ENCODE data around the gene NDUFA12.

The NDUFA12 gene

DNA sequence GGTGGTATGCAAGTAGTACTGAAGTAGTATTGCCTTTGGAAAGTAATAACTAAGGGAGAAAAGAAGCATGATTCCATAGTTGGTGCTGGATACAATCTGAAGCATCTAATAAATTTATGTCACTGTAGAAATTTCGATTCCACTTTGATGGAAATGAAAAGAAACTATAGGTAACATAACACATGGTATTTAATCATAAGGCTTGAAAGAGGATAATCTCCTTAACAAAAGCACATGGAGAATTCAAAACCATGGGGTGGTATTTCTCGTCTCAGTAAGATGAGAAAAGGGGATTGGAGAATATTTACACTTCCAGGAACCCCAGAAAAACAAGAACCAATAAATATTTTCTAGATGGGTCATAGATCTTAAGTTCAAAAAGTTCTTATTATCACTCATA lies 72.7 kb downstream of the NDUFA12 start:
- no peak for TF ChIP-seq EZH2phosphoT487 (IDR thresholded peaks at IDR 0.05; ENCODE audit: borderline replicate concordance)
- TF ChIP-seq, protein P1, sequence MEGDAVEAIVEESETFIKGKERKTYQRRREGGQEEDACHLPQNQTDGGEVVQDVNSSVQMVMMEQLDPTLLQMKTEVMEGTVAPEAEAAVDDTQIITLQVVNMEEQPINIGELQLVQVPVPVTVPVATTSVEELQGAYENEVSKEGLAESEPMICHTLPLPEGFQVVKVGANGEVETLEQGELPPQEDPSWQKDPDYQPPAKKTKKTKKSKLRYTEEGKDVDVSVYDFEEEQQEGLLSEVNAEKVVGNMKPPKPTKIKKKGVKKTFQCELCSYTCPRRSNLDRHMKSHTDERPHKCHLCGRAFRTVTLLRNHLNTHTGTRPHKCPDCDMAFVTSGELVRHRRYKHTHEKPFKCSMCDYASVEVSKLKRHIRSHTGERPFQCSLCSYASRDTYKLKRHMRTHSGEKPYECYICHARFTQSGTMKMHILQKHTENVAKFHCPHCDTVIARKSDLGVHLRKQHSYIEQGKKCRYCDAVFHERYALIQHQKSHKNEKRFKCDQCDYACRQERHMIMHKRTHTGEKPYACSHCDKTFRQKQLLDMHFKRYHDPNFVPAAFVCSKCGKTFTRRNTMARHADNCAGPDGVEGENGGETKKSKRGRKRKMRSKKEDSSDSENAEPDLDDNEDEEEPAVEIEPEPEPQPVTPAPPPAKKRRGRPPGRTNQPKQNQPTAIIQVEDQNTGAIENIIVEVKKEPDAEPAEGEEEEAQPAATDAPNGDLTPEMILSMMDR (conservative IDR thresholded peaks at IDR 0.05; ENCODE audit: low read length): no peak
- H2AFZ ChIP-seq (ENCODE audit: low read length): no peak overlapping the region
- H3K9ac ChIP-seq (ENCODE audit: low read depth, low read length, poor library complexity, severe bottlenecking): no peak overlapping the region
- H3F3A ChIP-seq (ENCODE audit: low read depth): no peaks in the 10 kb centered on the region
- H3K4me3 ChIP-seq (ENCODE audit: low read length, poor library complexity, severe bottlenecking): no peak overlapping the region
- no peaks in the 10 kb centered on the region for H3K9me2 ChIP-seq (replicated peaks; ENCODE audit: low read depth, low read length)
- no peaks in the 10 kb centered on the region for H3K9me3 ChIP-seq (ENCODE audit: insufficient read depth, low read depth, low read length)
- no peak overlapping the region for H3K4me2 ChIP-seq (ENCODE audit: low read depth, low read length, poor library complexity, severe bottlenecking)
- no peaks in the 10 kb centered on the region for H3K36me3 ChIP-seq (ENCODE audit: insufficient read depth, low read length)
- H3K79me2 ChIP-seq (ENCODE audit: insufficient read depth, low read length): no peaks in the 10 kb centered on the region
- H3K4me1 ChIP-seq (ENCODE audit: insufficient read depth, low read length, poor library complexity, severe bottlenecking): no peaks in the 10 kb centered on the region
- H4K20me1 ChIP-seq (ENCODE audit: insufficient read depth, low read length, poor library complexity, severe bottlenecking): no peaks in the 10 kb centered on the region
- H3K27me3 ChIP-seq (ENCODE audit: insufficient read depth, low read length, poor library complexity, severe bottlenecking): no peaks in the 10 kb centered on the region

DNA sequence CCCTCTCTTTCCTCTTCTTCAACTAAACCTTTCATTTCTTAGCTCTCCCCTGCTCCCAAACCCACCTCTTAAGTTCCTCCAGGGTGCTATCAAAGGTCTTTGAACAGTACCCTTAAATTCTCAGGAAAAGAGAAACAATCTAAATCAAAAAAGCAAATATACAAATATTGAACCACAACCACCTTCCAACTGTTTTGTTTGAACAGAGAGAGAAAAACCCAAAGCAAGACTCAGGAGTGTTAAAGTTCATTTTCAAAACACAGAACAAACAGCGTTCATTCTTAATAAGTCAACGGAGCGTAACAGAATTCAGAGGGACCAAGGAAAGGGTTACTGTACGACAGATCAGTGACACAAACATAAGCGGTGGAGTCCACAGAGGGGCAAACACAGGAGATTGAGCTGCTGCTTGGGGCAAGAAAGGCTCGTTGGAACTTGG lies 73.3 kb downstream of the NDUFA12 start:
- Histone ChIP-seq H2AFZ (ENCODE audit: low read length) (no peak overlapping the region), H3K79me2 (ENCODE audit: insufficient read depth, low read length) (no peaks in the 10 kb centered on the region), H3K9ac (ENCODE audit: low read depth, low read length, poor library complexity, severe bottlenecking) (no peak overlapping the region), H3F3A (ENCODE audit: low read depth) (no peaks in the 10 kb centered on the region), H3K4me2 (ENCODE audit: low read depth, low read length, poor library complexity, severe bottlenecking) (no peak overlapping the region), H3K4me3 (ENCODE audit: low read length, poor library complexity, severe bottlenecking) (no peak overlapping the region), H3K36me3 (ENCODE audit: insufficient read depth, low read length) (no peaks in the 10 kb centered on the region), H3K9me3 (ENCODE audit: insufficient read depth, low read depth, low read length) (no peaks in the 10 kb centered on the region), H3K27me3 (ENCODE audit: insufficient read depth, low read length, poor library complexity, severe bottlenecking) (no peaks in the 10 kb centered on the region), H3K9me2 (replicated peaks; ENCODE audit: low read depth, low read length) (no peaks in the 10 kb centered on the region), H4K20me1 (ENCODE audit: insufficient read depth, low read length, poor library complexity, severe bottlenecking) (no peaks in the 10 kb centered on the region), H3K4me1 (ENCODE audit: insufficient read depth, low read length, poor library complexity, severe bottlenecking) (no peaks in the 10 kb centered on the region)
- no peak for TF ChIP-seq EZH2phosphoT487 (IDR thresholded peaks at IDR 0.05; ENCODE audit: borderline replicate concordance)
- TF ChIP-seq, protein P1 (conservative IDR thresholded peaks at IDR 0.05; ENCODE audit: low read length): no peak

DNA sequence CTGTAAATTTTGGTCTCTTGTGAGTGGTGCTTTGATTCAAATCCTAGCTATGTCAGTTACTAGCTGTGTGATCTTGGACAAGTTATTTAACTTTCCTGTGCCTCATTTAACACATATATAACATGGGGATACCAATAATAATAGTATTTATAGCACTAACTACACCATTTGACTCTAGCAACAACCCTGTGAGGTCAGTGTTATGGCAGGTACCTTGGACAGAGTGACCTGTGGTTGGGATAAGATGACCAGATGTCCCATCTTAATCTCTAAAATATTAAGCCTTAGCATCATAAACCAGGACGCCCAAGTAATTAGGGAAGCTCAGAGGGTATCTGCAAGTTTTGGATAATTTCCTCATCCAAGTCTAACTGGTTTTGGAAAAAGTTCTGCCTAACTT lies 73.7 kb downstream of the NDUFA12 start:
- no peaks in the 10 kb centered on the region for H3F3A ChIP-seq (ENCODE audit: low read depth)
- no peak overlapping the region for H3K4me3 ChIP-seq (ENCODE audit: low read length, poor library complexity, severe bottlenecking)
- no peak overlapping the region for H2AFZ ChIP-seq (ENCODE audit: low read length)
- no peak overlapping the region for H3K4me2 ChIP-seq (ENCODE audit: low read depth, low read length, poor library complexity, severe bottlenecking)
- H3K36me3 ChIP-seq (ENCODE audit: insufficient read depth, low read length): no peaks in the 10 kb centered on the region
- H3K27me3 ChIP-seq (ENCODE audit: insufficient read depth, low read length, poor library complexity, severe bottlenecking): no peaks in the 10 kb centered on the region
- H3K4me1 ChIP-seq (ENCODE audit: insufficient read depth, low read length, poor library complexity, severe bottlenecking): no peaks in the 10 kb centered on the region
- H3K9me3 ChIP-seq (ENCODE audit: insufficient read depth, low read depth, low read length): no peaks in the 10 kb centered on the region
- no peak overlapping the region for H3K9ac ChIP-seq (ENCODE audit: low read depth, low read length, poor library complexity, severe bottlenecking)
- H3K79me2 ChIP-seq (ENCODE audit: insufficient read depth, low read length): no peaks in the 10 kb centered on the region
- H4K20me1 ChIP-seq (ENCODE audit: insufficient read depth, low read length, poor library complexity, severe bottlenecking): no peaks in the 10 kb centered on the region
- TF ChIP-seq EZH2phosphoT487 (IDR thresholded peaks at IDR 0.05; ENCODE audit: borderline replicate concordance): no peak
- TF ChIP-seq, protein P1 (conservative IDR thresholded peaks at IDR 0.05; ENCODE audit: low read length): no peak
- no peaks in the 10 kb centered on the region for H3K9me2 ChIP-seq (replicated peaks; ENCODE audit: low read depth, low read length)
